PC-3 (cell line): ENCODE data around the gene SPDYE2. TPM values are rescaled to one million over a fixed set of nuclear protein-coding genes. Genes with fewer than 3 reads are reported as not detected.
"Not testable (repeated sequence)": the region's sequence is repeated elsewhere in the genome, so short reads cannot be mapped to it uniquely, and the experiment has no call there.

ENCODE experiments used
- ATAC-seq: fragments of 200-7000 bp; cut with Tn5 transposase; 2 replicates; pipeline ENCODE4 v1.9.1; 2020; ENCODE audit warnings: mild to moderate bottlenecking, moderate library complexity
- BruUV-seq: library from RNA; stranded (reverse); fragments of 400-500 nt; replicated peaks from 2 replicates; lab custom pipeline; 2021; lab: Mats Ljungman, UMichigan
- CTCF ChIA-PET: fragments of 300-600 bp; sonication (Branson Sonifier 250); formaldehyde crosslinking; loops from one replicate; lab custom pipeline; 2022; ENCODE audit warnings: antibody characterized with exemption; lab: Charles Lee
- POLR2A ChIA-PET: fragments of 300-600 bp; sonication (Branson Sonifier 250); formaldehyde crosslinking; loops from one replicate; lab custom pipeline; 2022; ENCODE audit warnings: antibody characterized with exemption; ENCODE audit not compliant: unreplicated experiment; lab: Charles Lee
- DNase-seq: peaks from one replicate; pipeline ENCODE4 v3.0.0-alpha.2; 2015
- H2AFZ ChIP-seq: fragments of 300-600 bp; sonication (generic); 2 replicates; pipeline ENCODE4 v1.6.0; 2016; ENCODE audit warnings: antibody characterized with exemption, low read length
- H3F3A ChIP-seq: fragments of 300-600 bp; sonication (generic); one replicate; pipeline ENCODE4 v1.6.0; 2017; ENCODE audit warnings: antibody characterized with exemption, low read length, control low read depth, mild to moderate bottlenecking; ENCODE audit not compliant: unreplicated experiment
- H3K27ac ChIP-seq: fragments of 300-600 bp; sonication (generic); 2 replicates; pipeline ENCODE4 v1.5.1; 2016; ENCODE audit warnings: mild to moderate bottlenecking, low read length
- H3K27me3 ChIP-seq: fragments of 300-600 bp; sonication (generic); 2 replicates; pipeline ENCODE4 v1.6.1; 2016; ENCODE audit warnings: low read length, mixed read lengths
- H3K36me3 ChIP-seq: fragments of 300-600 bp; sonication (generic); 2 replicates; pipeline ENCODE4 v1.6.1; 2016; ENCODE audit warnings: low read depth, mixed run types, low read length, mixed read lengths
- H3K4me1 ChIP-seq: fragments of 300-600 bp; sonication (generic); 2 replicates; pipeline ENCODE4 v1.5.1; 2016; ENCODE audit warnings: low read length; ENCODE audit not compliant: insufficient read depth
- H3K4me2 ChIP-seq: fragments of 300-600 bp; sonication (generic); 2 replicates; pipeline ENCODE4 v1.6.0; 2016; ENCODE audit warnings: low read length
- H3K4me3 ChIP-seq: fragments of 300-600 bp; sonication (generic); 2 replicates; pipeline ENCODE4 v1.5.1; 2016; ENCODE audit warnings: mild to moderate bottlenecking, low read length, mixed read lengths
- H3K79me2 ChIP-seq: fragments of 300-600 bp; sonication (generic); 2 replicates; pipeline ENCODE4 v1.6.1; 2017; ENCODE audit warnings: low read length, mixed read lengths
- H3K9ac ChIP-seq: fragments of 300-600 bp; sonication (generic); 2 replicates; pipeline ENCODE4 v1.6.0; 2016; ENCODE audit warnings: mild to moderate bottlenecking, low read length
- H3K9me2 ChIP-seq: fragments of 300-600 bp; sonication (generic); replicated peaks from 2 replicates; pipeline ENCODE4 v1.6.1; 2016; ENCODE audit warnings: mixed run types, low read length, mixed read lengths
- H3K9me3 ChIP-seq: fragments of 300-600 bp; sonication (generic); 2 replicates; pipeline ENCODE4 v1.6.1; 2016; ENCODE audit warnings: low read length, mixed read lengths
- H4K20me1 ChIP-seq: fragments of 300-600 bp; sonication (generic); 2 replicates; pipeline ENCODE4 v1.6.1; 2016; ENCODE audit warnings: low read length, mixed read lengths
- intact Hi-C: fragments of 100-400 bp; cut with micrococcal nuclease; formaldehyde crosslinking; loops from 2 replicates; pipeline ENCODE4 v1.9.0; 2023
- total RNA-seq: library from RNA; depleted of rRNA; stranded (reverse); fragments of >200 nt; gene quantifications from 2 replicates; pipeline ENCODE4 v1.2.3, GENCODE V29; 2014

SPDYE2 gene
- total RNA-seq, 1 experiment from 2014 or later, result not detected

GRCh38 chr7:102596036-102596435 is 45.0 kb downstream of the SPDYE2 start:
- H3K27ac ChIP-seq, ATAC-seq, H3K36me3 ChIP-seq, intact Hi-C loops, DNase-seq, POLR2A ChIA-PET, H2AFZ ChIP-seq, H4K20me1 ChIP-seq, H3K27me3 ChIP-seq, H3K9ac ChIP-seq, H3K9me3 ChIP-seq, H3K9me2 ChIP-seq, H3K79me2 ChIP-seq, H3F3A ChIP-seq, CTCF ChIA-PET, H3K4me3 ChIP-seq, H3K4me2 ChIP-seq, H3K4me1 ChIP-seq, BruUV-seq: not testable (repeated sequence)

- H2AFZ ChIP-seq, BruUV-seq, H3K4me1 ChIP-seq, H3K9me3 ChIP-seq, DNase-seq, H3K4me3 ChIP-seq, ATAC-seq, H3K9me2 ChIP-seq, H3K4me2 ChIP-seq, H3K36me3 ChIP-seq, H3F3A ChIP-seq, H3K27ac ChIP-seq, H3K9ac ChIP-seq, intact Hi-C loops, H4K20me1 ChIP-seq, CTCF ChIA-PET, POLR2A ChIA-PET, H3K79me2 ChIP-seq, H3K27me3 ChIP-seq: not testable (repeated sequence)
Observed at GRCh38 chr7:102599699-102600098, 48.7 kb downstream of the SPDYE2 start.

GRCh38 chr7:102602317-102602716 is 51.3 kb downstream of the SPDYE2 start:
- H4K20me1 ChIP-seq, H2AFZ ChIP-seq, H3K4me3 ChIP-seq, H3K9ac ChIP-seq, H3K4me2 ChIP-seq, H3K79me2 ChIP-seq, BruUV-seq, ATAC-seq, DNase-seq, H3K27ac ChIP-seq, H3K9me3 ChIP-seq, H3K36me3 ChIP-seq, H3K9me2 ChIP-seq, CTCF ChIA-PET, POLR2A ChIA-PET, intact Hi-C loops, H3K4me1 ChIP-seq, H3F3A ChIP-seq, H3K27me3 ChIP-seq: not testable (repeated sequence)

GRCh38 chr7:102604431-102605145 is 53.6 kb downstream of the SPDYE2 start:
- H3K9me3 ChIP-seq, H3K9me2 ChIP-seq, H3K4me3 ChIP-seq, H3K4me2 ChIP-seq, H3K4me1 ChIP-seq, H3K79me2 ChIP-seq, H3K27me3 ChIP-seq, H3F3A ChIP-seq, H2AFZ ChIP-seq, H4K20me1 ChIP-seq, CTCF ChIA-PET, POLR2A ChIA-PET, H3K9ac ChIP-seq, intact Hi-C loops, DNase-seq, H3K36me3 ChIP-seq, H3K27ac ChIP-seq: not testable (repeated sequence)
- BruUV-seq, result TSS peak; percentile 86
- peak; percentile 94 for ATAC-seq

GRCh38 chr7:102606848-102607247 is 55.8 kb downstream of the SPDYE2 start:
- intact Hi-C loops, CTCF ChIA-PET, H3K36me3 ChIP-seq, H3K4me3 ChIP-seq, DNase-seq, H3K27me3 ChIP-seq, H3K27ac ChIP-seq, H3K4me1 ChIP-seq, ATAC-seq, BruUV-seq, H3K9me3 ChIP-seq, H3K9ac ChIP-seq, POLR2A ChIA-PET, H3K9me2 ChIP-seq, H2AFZ ChIP-seq, H4K20me1 ChIP-seq, H3K4me2 ChIP-seq, H3F3A ChIP-seq, H3K79me2 ChIP-seq: not testable (repeated sequence)

- H3K9me3 ChIP-seq, H3K79me2 ChIP-seq, intact Hi-C loops, H3K27me3 ChIP-seq, ATAC-seq, H3K4me3 ChIP-seq, H4K20me1 ChIP-seq, DNase-seq, H3K27ac ChIP-seq, H3K4me2 ChIP-seq, H3K9ac ChIP-seq, POLR2A ChIA-PET, BruUV-seq, H3F3A ChIP-seq, H3K9me2 ChIP-seq, CTCF ChIA-PET, H3K4me1 ChIP-seq, H3K36me3 ChIP-seq, H2AFZ ChIP-seq: not testable (repeated sequence)
Observed at GRCh38 chr7:102609734-102610133, 58.7 kb downstream of the SPDYE2 start.

- H4K20me1 ChIP-seq, POLR2A ChIA-PET, ATAC-seq, H3K4me1 ChIP-seq, BruUV-seq, H3K9ac ChIP-seq, H2AFZ ChIP-seq, H3K4me3 ChIP-seq, intact Hi-C loops, H3K27ac ChIP-seq, CTCF ChIA-PET, H3F3A ChIP-seq, H3K27me3 ChIP-seq, H3K4me2 ChIP-seq, DNase-seq, H3K9me3 ChIP-seq, H3K79me2 ChIP-seq, H3K36me3 ChIP-seq, H3K9me2 ChIP-seq: not testable (repeated sequence)
Observed at GRCh38 chr7:102610441-102610840, 59.4 kb downstream of the SPDYE2 start.
